ENCODE results near the gene ACSS3.

ACSS3 gene

DNA sequence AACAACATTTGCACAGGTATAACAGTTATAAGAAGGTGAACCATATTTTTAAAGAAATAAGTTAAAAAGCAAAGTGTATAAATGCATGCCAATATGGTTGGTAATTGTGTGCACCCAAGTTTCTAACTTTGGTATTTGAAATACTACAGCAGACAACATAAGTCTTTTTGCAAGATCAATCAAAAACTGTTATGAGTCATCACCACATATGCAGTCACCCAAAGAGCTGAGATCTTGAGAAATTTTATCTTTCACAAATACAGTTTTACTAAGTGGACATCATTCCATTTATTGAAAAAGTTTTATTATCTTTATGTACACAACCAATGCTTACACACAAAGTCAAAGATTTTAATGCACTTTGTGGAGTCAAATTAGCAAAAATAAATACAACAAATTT, 7.0 kb upstream of the ACSS3 start:
- Histone ChIP-seq H3K36me3 (ENCODE audit: low read depth) (no peaks in the 10 kb centered on the region), H3K27ac (ENCODE audit: poor library complexity, severe bottlenecking) (no peak overlapping the region), H3K4me1 (ENCODE audit: insufficient read depth, poor library complexity, severe bottlenecking) (no peaks in the 10 kb centered on the region), H3K4me3 (ENCODE audit: severe bottlenecking) (no peak overlapping the region), H3K9me3 (ENCODE audit: severe bottlenecking) (no peaks in the 10 kb centered on the region), H3K27me3 (ENCODE audit: insufficient read depth, poor library complexity, severe bottlenecking) (no peaks in the 10 kb centered on the region)
- no peak for ATAC-seq (ENCODE audit: low read depth)
- no peak for DNase-seq (ENCODE audit: low spot score)
- no peak for TF ChIP-seq CTCF (IDR thresholded peaks at IDR 0.05; ENCODE audit: poor library complexity, severe bottlenecking)

GRCh38 chr12:81075539-81075938, 2.3 kb upstream of the ACSS3 start:
- no peak overlapping the region for H3K27ac ChIP-seq (ENCODE audit: poor library complexity, severe bottlenecking)
- H3K4me3 ChIP-seq (ENCODE audit: severe bottlenecking) = no peak overlapping the region
- ATAC-seq (ENCODE audit: low read depth) = no peak
- no peaks in the 10 kb centered on the region for H3K36me3 ChIP-seq (ENCODE audit: low read depth)
- no peak for TF ChIP-seq CTCF (IDR thresholded peaks at IDR 0.05; ENCODE audit: poor library complexity, severe bottlenecking)
- H3K9me3 ChIP-seq (ENCODE audit: severe bottlenecking) = no peaks in the 10 kb centered on the region
- H3K27me3 ChIP-seq (ENCODE audit: insufficient read depth, poor library complexity, severe bottlenecking) = peaks cover 15% of the 10 kb centered on the region
- DNase-seq (ENCODE audit: low spot score) = no peak
- no peaks in the 10 kb centered on the region for H3K4me1 ChIP-seq (ENCODE audit: insufficient read depth, poor library complexity, severe bottlenecking)

DNA sequence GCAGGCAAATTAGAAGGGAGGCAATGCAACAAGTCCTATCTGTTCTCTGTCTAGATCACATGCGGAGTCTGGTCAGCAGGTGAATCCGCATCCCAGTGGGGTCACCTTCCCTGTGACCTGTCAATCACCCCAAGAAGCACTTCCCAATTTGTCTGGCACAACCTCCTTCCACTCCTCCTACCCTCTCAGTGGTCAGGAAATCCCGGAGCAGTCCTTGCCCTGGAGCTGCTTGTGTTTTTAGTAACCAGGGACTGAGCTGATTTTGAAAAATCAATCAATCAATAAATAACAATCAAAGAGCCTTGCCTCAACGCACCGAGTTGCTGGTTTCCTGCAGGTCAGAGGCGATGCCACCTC, 572 bp upstream of the ACSS3 start:
- no peaks in the 10 kb centered on the region for H3K36me3 ChIP-seq (ENCODE audit: low read depth)
- H3K27me3 ChIP-seq (ENCODE audit: insufficient read depth, poor library complexity, severe bottlenecking) = peaks cover 18% of the 10 kb centered on the region
- H3K4me1 ChIP-seq (ENCODE audit: insufficient read depth, poor library complexity, severe bottlenecking) = no peaks in the 10 kb centered on the region
- no peak for ATAC-seq (ENCODE audit: low read depth)
- no peak overlapping the region for H3K27ac ChIP-seq (ENCODE audit: poor library complexity, severe bottlenecking)
- H3K4me3 ChIP-seq (ENCODE audit: severe bottlenecking) = no peak overlapping the region
- no peaks in the 10 kb centered on the region for H3K9me3 ChIP-seq (ENCODE audit: severe bottlenecking)
- TF ChIP-seq CTCF (IDR thresholded peaks at IDR 0.05; ENCODE audit: poor library complexity, severe bottlenecking) = no peak
- no peak for DNase-seq (ENCODE audit: low spot score)

GRCh38 chr12:81078469-81079196, 754 bp downstream of the ACSS3 start:
- TF ChIP-seq CTCF (IDR thresholded peaks at IDR 0.05; ENCODE audit: poor library complexity, severe bottlenecking) = no peak
- DNase-seq (ENCODE audit: low spot score) = no peak
- Histone ChIP-seq H3K27ac (ENCODE audit: poor library complexity, severe bottlenecking) (no peak overlapping the region), H3K36me3 (ENCODE audit: low read depth) (no peaks in the 10 kb centered on the region), H3K27me3 (ENCODE audit: insufficient read depth, poor library complexity, severe bottlenecking) (peaks cover 18% of the 10 kb centered on the region), H3K4me3 (ENCODE audit: severe bottlenecking) (no peak overlapping the region), H3K4me1 (ENCODE audit: insufficient read depth, poor library complexity, severe bottlenecking) (no peaks in the 10 kb centered on the region), H3K9me3 (ENCODE audit: severe bottlenecking) (no peaks in the 10 kb centered on the region)
- peak; percentile 68; the same call in 2 of the 3 replicates for ATAC-seq (ENCODE audit: low read depth)

GRCh38 chr12:81079280-81080076, 1.6 kb downstream of the ACSS3 start:
- no peak for DNase-seq (ENCODE audit: low spot score)
- H3K27me3 ChIP-seq (ENCODE audit: insufficient read depth, poor library complexity, severe bottlenecking) = peaks cover 18% of the 10 kb centered on the region
- no peaks in the 10 kb centered on the region for H3K4me1 ChIP-seq (ENCODE audit: insufficient read depth, poor library complexity, severe bottlenecking)
- no peaks in the 10 kb centered on the region for H3K36me3 ChIP-seq (ENCODE audit: low read depth)
- H3K27ac ChIP-seq (ENCODE audit: poor library complexity, severe bottlenecking) = no peak overlapping the region
- no peak for ATAC-seq (ENCODE audit: low read depth)
- no peaks in the 10 kb centered on the region for H3K9me3 ChIP-seq (ENCODE audit: severe bottlenecking)
- TF ChIP-seq CTCF (IDR thresholded peaks at IDR 0.05; ENCODE audit: poor library complexity, severe bottlenecking) = no peak
- H3K4me3 ChIP-seq (ENCODE audit: severe bottlenecking) = no peak overlapping the region

All from RWPE2 (cell line).